AG10803 (cell line): ENCODE data around the gene CCDC116.
"Not testable (repeated sequence)": the region's sequence is repeated elsewhere in the genome, so short reads cannot be mapped to it uniquely, and the experiment has no call there.

Source experiments
- DNase-seq: peaks from one replicate; pipeline ENCODE4 v3.0.0; 2010; ENCODE audit warnings: low read depth
- H3K4me3 ChIP-seq: 2 replicates; pipeline ENCODE4 v1.5.1; 2011; ENCODE audit warnings: mild to moderate bottlenecking, low read length, control low read depth
- CTCF ChIP-seq: conservative IDR thresholded peaks from 2 replicates; pipeline ENCODE4 v1.5.1; 2011; ENCODE audit warnings: mild to moderate bottlenecking, low read length, control low read depth, inconsistent platforms

The CCDC116 gene

DNA sequence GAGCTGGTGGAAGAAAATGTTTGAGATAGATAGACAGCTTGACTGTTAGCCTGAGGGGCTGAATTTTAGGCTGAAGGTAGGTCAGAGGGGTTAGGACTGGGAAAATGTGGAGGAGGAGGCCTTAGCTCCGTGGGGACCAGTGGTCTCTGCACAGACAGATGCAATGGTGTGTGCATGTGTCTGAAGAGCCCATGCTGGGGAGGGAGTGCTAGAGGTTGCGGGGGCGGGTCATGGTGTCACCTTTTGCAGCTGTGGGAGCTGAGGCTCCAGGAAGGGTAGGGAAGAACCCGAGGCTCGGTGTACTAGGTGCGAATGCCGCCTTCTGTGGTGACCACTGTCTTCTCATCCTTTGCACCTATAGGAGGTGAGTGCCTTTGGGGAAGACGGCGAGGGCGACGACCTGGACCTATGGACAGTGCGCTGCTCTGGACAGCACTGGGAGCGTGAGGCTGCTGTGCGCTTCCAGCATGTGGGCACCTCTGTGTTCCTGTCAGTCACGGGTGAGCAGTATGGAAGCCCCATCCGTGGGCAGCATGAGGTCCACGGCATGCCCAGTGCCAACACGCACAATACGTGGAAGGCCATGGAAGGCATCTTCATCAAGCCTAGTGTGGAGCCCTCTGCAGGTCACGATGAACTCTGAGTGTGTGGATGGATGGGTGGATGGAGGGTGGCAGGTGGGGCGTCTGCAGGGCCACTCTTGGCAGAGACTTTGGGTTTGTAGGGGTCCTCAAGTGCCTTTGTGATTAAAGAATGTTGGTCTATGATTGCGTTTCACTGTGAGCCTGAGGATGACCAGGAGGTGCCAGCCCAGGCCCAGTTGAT, 11.2 kb downstream of the CCDC116 start:
- no peak for DNase-seq
- TF ChIP-seq CTCF, result no peak; the same call in 1 of the 2 replicates
- no peak overlapping the region; the same call in 1 of the 2 replicates for H3K4me3 ChIP-seq

DNA sequence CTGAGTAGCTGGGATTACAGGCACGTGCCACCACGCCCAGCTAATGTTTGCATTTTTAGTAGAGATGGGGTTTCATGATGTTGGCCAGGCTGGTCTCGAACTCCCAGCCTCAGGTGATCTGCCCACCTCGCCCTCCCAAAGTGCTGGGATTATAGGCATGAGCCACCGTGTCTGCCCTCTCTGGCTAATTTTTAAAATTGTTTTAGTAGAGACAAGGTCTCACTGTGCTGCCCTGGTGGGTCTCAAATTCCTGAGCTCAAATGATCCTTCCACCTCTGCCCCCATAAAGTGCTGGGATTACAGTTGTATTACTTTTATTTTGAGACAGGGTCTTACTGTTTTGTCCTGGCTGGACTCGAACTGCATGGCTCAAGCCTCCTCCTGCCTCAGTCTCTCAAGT, 13.0 kb downstream of the CCDC116 start:
- not testable (repeated sequence) for H3K4me3 ChIP-seq, DNase-seq

GRCh38 chr22:21646608-21647590, 14.3 kb downstream of the CCDC116 start:
- H3K4me3 ChIP-seq, result no peak overlapping the region
- peak; percentile 95 for TF ChIP-seq CTCF
- peak; percentile 74 for DNase-seq

GRCh38 chr22:21650280-21650679, 17.7 kb downstream of the CCDC116 start:
- no peak for TF ChIP-seq CTCF
- no peak overlapping the region for H3K4me3 ChIP-seq
- DNase-seq, result no peak

DNA sequence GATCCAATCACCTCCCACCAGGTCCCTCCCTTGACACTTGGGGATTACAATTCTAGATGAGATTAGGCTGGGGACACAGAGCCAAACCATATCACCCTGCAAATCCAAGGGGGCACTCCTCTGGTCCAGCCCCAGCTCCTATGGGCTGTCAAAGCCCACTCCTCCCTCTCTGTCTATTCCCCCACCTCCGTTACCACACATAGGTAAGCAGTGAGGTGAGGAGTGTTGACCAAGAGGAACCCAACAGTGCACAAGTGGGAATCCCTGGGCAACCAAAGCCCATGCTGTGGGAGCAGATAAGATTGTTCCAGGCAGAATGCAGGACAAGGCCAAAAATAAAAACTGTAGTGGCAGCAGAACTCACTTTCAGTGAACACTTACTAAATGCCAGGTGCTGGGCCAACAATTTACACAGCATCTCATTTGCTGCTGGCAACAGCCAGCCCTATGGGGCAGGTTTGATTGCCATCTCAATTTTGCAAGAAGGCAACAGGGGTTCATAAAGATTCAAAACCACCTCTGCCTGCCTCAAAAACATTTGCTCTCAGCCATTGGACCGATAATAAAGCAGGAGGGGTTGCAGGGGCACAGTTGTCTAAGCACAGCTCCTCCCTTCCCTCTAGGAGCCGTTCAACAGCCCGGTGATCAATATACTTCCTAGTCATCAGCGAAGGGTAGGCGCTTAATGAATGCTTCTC, 18.4 kb downstream of the CCDC116 start:
- no peak for DNase-seq
- H3K4me3 ChIP-seq, result peak overlapping the region; percentile 79
- TF ChIP-seq CTCF, result no peak

GRCh38 chr22:21651521-21652009, 19.0 kb downstream of the CCDC116 start:
- TF ChIP-seq CTCF, result no peak
- DNase-seq, result no peak
- H3K4me3 ChIP-seq, result peak overlapping the region; percentile 79
